Choroid plexus epithelial cell (primary cell): ENCODE data around the gene KCNK6.
A peak's percentile ranks its signal among the peaks of the same experiment; 100 is the strongest.

Source experiments
- DNase-seq: peaks from one replicate; pipeline ENCODE4 v3.0.0-alpha.2; 2010; ENCODE audit warnings: low read depth
- H3K4me3 ChIP-seq: 2 replicates; pipeline ENCODE4 v1.5.1; 2011; ENCODE audit warnings: low read depth, mild to moderate bottlenecking, control low read depth, low read length, moderate library complexity
- TF ChIP-seq, protein P1 (sequence below): conservative IDR thresholded peaks from 2 replicates; pipeline ENCODE4 v1.5.1; 2011; ENCODE audit warnings: low read depth, mild to moderate bottlenecking, control low read depth, inconsistent platforms, low read length, moderate library complexity

The KCNK6 gene

DNA sequence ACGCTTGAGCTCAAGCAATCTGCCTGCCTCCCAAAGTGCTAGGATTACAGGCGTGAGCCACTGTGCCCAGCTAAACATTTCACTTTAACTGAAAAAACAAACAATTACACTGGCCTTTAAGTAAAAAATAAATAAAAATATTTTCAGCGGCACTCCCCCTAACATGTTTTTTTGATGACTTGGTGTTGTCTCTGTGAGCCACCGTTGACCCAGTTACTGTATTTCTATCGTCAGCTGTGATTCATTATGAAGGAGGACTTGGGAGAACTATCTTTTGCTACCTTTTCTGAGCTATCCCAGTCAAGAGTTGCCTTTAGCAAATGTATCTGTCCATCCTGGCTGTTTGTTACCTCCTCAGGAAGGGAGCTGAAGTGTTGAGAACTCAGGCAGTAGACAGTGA is 34.1 kb upstream of the KCNK6 start:
- H3K4me3 ChIP-seq = no peak overlapping the region
- TF ChIP-seq, protein P1, sequence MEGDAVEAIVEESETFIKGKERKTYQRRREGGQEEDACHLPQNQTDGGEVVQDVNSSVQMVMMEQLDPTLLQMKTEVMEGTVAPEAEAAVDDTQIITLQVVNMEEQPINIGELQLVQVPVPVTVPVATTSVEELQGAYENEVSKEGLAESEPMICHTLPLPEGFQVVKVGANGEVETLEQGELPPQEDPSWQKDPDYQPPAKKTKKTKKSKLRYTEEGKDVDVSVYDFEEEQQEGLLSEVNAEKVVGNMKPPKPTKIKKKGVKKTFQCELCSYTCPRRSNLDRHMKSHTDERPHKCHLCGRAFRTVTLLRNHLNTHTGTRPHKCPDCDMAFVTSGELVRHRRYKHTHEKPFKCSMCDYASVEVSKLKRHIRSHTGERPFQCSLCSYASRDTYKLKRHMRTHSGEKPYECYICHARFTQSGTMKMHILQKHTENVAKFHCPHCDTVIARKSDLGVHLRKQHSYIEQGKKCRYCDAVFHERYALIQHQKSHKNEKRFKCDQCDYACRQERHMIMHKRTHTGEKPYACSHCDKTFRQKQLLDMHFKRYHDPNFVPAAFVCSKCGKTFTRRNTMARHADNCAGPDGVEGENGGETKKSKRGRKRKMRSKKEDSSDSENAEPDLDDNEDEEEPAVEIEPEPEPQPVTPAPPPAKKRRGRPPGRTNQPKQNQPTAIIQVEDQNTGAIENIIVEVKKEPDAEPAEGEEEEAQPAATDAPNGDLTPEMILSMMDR = no peak
- peak; percentile 45 for DNase-seq

DNA sequence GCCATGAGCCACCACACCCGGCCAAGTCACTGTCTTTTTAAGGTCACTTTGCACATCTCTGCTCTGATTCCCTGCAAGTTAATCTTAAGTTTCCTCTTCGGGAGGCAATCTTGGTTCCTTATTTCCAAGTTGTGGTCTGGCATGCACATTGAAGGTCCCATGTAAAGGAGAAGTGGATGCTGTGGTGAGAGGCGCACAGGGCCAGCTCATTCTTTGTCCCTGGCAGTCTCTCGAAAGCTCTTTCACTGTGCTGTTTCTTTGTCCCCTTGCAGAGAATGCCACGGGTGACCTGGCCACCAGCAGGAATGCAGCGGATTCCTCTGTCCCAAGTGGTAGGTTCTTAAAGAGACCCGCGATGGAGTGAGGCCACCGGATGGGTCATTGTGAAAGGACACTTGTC is 32.0 kb upstream of the KCNK6 start:
- H3K4me3 ChIP-seq = no peak overlapping the region
- no peak for DNase-seq
- TF ChIP-seq, protein P1 = no peak

DNA sequence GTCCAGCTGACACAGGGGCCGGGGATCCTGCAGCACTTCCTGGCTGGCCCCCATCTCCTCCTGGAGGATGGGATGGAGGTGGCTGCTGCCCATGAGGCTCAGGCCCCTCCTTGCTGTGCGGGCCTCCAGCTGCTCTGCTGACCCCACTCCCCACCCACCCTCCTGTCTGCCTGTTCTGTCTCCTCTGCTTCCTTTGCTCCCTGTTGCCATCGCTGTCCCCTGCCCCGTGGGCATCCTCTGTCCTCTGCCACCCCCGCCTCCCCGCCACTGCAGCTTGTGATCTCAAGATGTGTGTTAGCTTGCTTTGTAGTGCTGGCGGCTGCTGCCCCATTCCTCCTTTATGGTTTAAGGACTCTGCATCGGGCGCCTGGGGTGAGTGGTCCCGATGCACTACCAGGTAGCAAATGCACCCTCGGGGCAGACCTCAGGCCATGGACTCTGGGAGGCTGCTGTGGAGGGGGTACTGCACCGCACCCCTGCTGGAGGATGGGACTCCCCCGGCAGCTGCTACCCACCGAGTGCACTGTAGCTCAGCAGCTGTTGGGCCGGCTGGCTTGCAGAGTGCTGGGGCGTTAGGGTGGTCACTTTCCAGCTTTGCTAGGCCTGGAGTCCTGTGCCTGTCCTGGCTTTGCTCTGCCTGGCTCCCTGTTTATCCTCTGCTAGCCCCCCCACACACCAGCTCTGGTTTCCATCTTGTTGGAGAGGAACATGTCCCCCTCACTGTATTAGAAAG is 31.4 kb upstream of the KCNK6 start:
- TF ChIP-seq, protein P1 = no peak
- no peak for DNase-seq

DNA sequence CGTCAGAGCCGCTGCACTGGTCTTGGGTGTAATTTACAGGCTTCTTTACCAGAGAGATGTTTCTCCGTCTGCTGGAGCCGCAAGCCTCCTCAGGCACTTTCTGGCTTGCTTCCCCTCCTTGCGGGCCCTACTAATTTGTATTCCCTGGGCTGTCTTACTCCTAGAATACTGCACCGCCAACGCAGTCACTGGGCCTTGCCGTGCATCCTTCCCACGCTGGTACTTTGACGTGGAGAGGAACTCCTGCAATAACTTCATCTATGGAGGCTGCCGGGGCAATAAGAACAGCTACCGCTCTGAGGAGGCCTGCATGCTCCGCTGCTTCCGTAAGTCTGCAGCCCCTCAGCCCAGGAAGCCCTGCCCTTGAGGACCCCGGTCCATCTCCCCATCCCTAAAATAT is 29.7 kb upstream of the KCNK6 start:
- TF ChIP-seq, protein P1 = no peak
- H3K4me3 ChIP-seq = no peak overlapping the region
- DNase-seq = no peak

More for the DNA sequence above, 31.4 kb upstream of the KCNK6 start:
- H3K4me3 ChIP-seq = no peak overlapping the region

DNA sequence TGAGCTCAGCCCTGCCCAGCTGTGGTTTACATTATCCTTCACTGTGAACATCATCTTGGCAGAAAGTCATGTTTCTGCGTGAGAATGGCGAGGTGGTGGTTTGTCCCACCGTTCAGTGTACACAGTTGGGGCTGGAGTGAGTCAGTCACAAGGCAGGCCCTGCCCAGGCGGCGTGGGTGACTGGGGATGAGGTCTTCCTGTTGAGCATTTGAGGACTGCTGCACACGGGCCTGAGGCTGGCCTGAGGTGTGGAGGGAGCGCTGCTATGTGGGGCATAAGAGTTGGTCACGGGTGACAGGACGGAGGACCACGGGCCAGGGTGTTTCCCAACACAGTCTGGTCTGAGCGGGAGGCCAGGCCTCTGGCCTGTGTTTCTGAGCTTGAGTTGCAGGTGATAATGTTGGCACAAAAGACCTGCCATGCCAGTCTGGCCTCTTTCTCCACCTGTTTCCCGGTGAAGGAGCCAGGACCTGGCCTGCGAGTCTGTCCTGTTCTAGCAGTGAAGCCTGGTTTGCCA is 29.0 kb upstream of the KCNK6 start:
- TF ChIP-seq, protein P1 = no peak
- H3K4me3 ChIP-seq = no peak overlapping the region
- peak; percentile 78 for DNase-seq

DNA sequence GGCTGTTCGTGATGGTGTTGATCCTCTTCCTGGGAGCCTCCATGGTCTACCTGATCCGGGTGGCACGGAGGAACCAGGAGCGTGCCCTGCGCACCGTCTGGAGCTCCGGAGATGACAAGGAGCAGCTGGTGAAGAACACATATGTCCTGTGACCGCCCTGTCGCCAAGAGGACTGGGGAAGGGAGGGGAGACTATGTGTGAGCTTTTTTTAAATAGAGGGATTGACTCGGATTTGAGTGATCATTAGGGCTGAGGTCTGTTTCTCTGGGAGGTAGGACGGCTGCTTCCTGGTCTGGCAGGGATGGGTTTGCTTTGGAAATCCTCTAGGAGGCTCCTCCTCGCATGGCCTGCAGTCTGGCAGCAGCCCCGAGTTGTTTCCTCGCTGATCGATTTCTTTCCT is 27.8 kb upstream of the KCNK6 start:
- TF ChIP-seq, protein P1 = no peak
- DNase-seq = no peak
- no peak overlapping the region for H3K4me3 ChIP-seq

DNA sequence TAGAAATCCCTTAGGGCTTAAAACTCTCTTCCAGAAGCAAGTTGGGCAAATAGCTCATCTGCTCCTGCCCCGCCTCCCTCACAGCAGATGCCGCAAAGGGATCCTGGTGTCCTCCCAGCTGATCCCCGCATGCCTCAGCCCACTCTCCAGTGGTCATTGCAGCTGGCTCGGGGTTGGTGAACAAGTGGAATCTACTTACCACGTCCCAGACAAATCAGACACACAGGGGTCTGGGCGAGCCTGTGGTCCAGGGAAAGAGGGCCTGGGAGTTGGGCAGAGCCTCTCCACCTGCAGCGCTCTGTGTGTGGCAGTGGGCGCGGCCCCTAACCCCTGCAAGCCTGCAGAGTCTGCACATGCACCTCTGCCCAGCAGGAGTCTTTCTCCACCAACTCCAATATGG is 26.4 kb upstream of the KCNK6 start:
- H3K4me3 ChIP-seq = no peak overlapping the region
- DNase-seq = no peak
- TF ChIP-seq, protein P1 = no peak
